ENCODE measurements around the gene ASB17. TPM values are rescaled to one million over a fixed set of nuclear protein-coding genes. Genes with fewer than 3 reads are reported as not detected.

The ASB17 gene, protein sequence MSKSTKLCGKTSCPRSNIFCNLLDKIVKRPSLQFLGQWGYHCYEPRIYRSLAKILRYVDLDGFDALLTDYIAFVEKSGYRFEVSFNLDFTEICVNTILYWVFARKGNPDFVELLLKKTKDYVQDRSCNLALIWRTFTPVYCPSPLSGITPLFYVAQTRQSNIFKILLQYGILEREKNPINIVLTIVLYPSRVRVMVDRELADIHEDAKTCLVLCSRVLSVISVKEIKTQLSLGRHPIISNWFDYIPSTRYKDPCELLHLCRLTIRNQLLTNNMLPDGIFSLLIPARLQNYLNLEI
- total RNA-seq, result not detected

DNA sequence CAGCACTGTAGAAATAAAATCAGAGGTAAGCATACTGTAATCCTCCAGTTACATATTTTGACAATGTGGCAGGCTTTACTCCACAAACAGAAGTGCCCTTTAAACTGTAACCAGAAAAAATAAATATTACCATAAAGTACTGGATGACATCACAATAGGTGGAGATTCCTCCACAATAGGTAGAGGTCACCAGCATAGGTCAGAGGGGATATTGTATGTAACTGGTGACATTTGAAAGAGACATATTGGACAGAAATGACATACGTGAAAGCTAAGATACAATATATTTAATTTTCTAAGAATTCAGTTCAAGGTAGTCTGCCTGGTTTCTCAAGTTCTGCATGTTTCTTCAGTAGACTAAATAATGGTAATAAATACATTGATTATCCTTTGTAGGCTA, at the start of gene ASB17:
Gene ASB17, minus strand, starts transcription at position 101 of the 400 bp plus-strand sequence. CDS start 113 bp downstream, outside the sequence.

Other genes with a start within 250 kb of the ASB17 start
- 77.6 TPM for gene ACADM, start 207.7 kb downstream of the ASB17 start, total RNA-seq
- gene RABGGTB, start 146.1 kb downstream of the ASB17 start, total RNA-seq, result 101 TPM
- 0.77 TPM for gene MSH4, start 135.5 kb downstream of the ASB17 start, total RNA-seq
- gene ST6GALNAC3, start 142.3 kb upstream of the ASB17 start, total RNA-seq, result 39.9 TPM

Data from camera-type eye (tissue), 1 donor.